HL-60 (cell line): ENCODE measurements around the gene GZMM.

Source experiments
- DNase-seq, 2 experiments: peaks; one replicate each; pipeline ENCODE4 v3.0.0-alpha.2; 2010 to 2020; ENCODE audit warnings: low read depth in 1 of 2, low spot score in 1 of 2
- H3K27ac ChIP-seq: fragments of 250-450 bp; sonication (Bioruptor Pico); replicated peaks from 2 replicates; pipeline ENCODE4 v1.5.1; 2020; ENCODE audit warnings: mild to moderate bottlenecking, moderate library complexity
- H3K27me3 ChIP-seq: fragments of 250-450 bp; sonication (Bioruptor Pico); 2 replicates; pipeline ENCODE4 v1.5.1; 2021; ENCODE audit warnings: mild to moderate bottlenecking, moderate library complexity; ENCODE audit not compliant: insufficient read depth, poor library complexity, severe bottlenecking
- H3K4me3 ChIP-seq: replicated peaks from 2 replicates; pipeline ENCODE4 v1.5.1; 2011; ENCODE audit warnings: mild to moderate bottlenecking, control low read depth, low read length; ENCODE audit not compliant: insufficient read depth
- GABPA ChIP-seq: IDR thresholded peaks from 2 replicates; pipeline ENCODE4 v1.6.1; 2012; ENCODE audit warnings: low read depth
- POLR2AphosphoS5 ChIP-seq: IDR thresholded peaks from 2 replicates; pipeline ENCODE4 v1.6.1; 2012; ENCODE audit warnings: low read depth
- SPI1 ChIP-seq: IDR thresholded peaks from 2 replicates; pipeline ENCODE4 v1.6.1; 2012; ENCODE audit warnings: low read depth, mild to moderate bottlenecking, borderline replicate concordance
- TF ChIP-seq, protein P1 (sequence below): IDR thresholded peaks from 2 replicates; pipeline ENCODE4 v1.6.1; 2012; ENCODE audit warnings: low read depth; ENCODE audit not compliant: insufficient replicate concordance
- TF ChIP-seq, protein P2 (sequence below): IDR thresholded peaks from one replicate; pipeline ENCODE4 v1.5.1; 2011; ENCODE audit warnings: low read length, control low read depth, inconsistent platforms; ENCODE audit not compliant: insufficient read depth

GZMM gene

DNA sequence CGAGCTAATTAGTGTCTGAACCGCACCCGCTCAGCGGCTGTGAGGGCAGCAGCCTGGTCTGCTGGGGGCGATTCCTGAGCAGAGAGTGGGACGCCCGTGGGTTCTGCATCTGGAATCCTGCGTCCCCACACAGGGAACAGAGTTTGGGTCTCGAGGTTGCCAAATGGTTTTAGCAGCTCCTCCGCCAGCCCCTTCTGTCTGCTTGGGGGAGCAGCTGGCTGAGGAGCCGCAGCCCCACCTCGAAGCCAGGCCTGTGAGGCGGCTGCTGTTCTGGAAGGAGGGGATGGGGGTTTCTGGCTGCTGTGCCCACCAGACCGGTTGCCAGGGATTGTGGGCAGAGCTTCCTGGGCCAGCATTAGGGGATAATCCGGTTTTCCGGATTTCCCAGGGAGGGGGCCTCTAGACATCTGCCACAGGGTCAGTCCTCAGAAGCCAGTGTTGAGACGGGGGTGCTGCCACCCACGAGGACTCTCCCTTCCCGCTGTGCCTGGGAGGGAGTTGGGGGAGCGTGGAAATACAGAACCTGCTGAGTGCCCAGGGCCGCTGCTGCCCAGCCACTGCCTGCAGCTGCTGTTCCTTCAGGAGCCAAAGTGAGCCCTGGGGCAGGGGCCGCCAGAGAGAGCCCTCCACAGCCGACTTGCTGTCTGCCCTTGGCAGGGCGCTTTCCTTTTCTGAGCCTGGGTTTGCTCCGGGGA lies 10.3 kb upstream of the GZMM start:
- Histone ChIP-seq H3K4me3 (peak overlapping the region; percentile 76), H3K27me3 (no peaks in the 10 kb centered on the region), H3K27ac (peak overlapping the region; percentile 79)
- no peak for TF ChIP-seq POLR2AphosphoS5
- TF ChIP-seq, protein P1, sequence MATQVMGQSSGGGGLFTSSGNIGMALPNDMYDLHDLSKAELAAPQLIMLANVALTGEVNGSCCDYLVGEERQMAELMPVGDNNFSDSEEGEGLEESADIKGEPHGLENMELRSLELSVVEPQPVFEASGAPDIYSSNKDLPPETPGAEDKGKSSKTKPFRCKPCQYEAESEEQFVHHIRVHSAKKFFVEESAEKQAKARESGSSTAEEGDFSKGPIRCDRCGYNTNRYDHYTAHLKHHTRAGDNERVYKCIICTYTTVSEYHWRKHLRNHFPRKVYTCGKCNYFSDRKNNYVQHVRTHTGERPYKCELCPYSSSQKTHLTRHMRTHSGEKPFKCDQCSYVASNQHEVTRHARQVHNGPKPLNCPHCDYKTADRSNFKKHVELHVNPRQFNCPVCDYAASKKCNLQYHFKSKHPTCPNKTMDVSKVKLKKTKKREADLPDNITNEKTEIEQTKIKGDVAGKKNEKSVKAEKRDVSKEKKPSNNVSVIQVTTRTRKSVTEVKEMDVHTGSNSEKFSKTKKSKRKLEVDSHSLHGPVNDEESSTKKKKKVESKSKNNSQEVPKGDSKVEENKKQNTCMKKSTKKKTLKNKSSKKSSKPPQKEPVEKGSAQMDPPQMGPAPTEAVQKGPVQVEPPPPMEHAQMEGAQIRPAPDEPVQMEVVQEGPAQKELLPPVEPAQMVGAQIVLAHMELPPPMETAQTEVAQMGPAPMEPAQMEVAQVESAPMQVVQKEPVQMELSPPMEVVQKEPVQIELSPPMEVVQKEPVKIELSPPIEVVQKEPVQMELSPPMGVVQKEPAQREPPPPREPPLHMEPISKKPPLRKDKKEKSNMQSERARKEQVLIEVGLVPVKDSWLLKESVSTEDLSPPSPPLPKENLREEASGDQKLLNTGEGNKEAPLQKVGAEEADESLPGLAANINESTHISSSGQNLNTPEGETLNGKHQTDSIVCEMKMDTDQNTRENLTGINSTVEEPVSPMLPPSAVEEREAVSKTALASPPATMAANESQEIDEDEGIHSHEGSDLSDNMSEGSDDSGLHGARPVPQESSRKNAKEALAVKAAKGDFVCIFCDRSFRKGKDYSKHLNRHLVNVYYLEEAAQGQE: no peak
- TF ChIP-seq, protein P2, sequence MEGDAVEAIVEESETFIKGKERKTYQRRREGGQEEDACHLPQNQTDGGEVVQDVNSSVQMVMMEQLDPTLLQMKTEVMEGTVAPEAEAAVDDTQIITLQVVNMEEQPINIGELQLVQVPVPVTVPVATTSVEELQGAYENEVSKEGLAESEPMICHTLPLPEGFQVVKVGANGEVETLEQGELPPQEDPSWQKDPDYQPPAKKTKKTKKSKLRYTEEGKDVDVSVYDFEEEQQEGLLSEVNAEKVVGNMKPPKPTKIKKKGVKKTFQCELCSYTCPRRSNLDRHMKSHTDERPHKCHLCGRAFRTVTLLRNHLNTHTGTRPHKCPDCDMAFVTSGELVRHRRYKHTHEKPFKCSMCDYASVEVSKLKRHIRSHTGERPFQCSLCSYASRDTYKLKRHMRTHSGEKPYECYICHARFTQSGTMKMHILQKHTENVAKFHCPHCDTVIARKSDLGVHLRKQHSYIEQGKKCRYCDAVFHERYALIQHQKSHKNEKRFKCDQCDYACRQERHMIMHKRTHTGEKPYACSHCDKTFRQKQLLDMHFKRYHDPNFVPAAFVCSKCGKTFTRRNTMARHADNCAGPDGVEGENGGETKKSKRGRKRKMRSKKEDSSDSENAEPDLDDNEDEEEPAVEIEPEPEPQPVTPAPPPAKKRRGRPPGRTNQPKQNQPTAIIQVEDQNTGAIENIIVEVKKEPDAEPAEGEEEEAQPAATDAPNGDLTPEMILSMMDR: no peak
- no peak for DNase-seq

DNA sequence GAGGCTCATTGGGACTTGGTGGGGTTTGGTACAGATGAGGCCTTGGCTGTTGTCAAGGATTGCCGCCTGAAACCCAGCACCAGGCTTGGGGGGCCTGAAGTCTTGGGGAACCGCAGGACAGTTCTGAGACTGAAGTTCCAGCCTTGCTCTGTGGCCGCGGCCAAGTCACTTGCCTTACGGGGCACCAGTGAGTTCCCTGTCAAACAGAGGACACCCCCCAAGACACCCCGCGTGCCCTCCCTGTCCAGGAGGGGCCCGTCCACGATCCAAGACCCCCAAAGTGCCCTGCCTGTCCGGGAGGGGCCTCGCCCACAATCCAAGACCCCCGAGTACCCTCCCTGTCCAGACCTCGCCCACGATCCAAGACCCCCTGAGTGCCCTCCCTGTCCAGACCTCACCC lies 9.8 kb upstream of the GZMM start:
- no peak overlapping the region for H3K27ac ChIP-seq
- no peak overlapping the region for H3K4me3 ChIP-seq
- H3K27me3 ChIP-seq: no peaks in the 10 kb centered on the region
- no peak for TF ChIP-seq POLR2AphosphoS5
- no peak for TF ChIP-seq SPI1
- TF ChIP-seq, protein P1: no peak
- TF ChIP-seq, protein P2: no peak
- no peak for TF ChIP-seq GABPA
- no peak for DNase-seq

DNA sequence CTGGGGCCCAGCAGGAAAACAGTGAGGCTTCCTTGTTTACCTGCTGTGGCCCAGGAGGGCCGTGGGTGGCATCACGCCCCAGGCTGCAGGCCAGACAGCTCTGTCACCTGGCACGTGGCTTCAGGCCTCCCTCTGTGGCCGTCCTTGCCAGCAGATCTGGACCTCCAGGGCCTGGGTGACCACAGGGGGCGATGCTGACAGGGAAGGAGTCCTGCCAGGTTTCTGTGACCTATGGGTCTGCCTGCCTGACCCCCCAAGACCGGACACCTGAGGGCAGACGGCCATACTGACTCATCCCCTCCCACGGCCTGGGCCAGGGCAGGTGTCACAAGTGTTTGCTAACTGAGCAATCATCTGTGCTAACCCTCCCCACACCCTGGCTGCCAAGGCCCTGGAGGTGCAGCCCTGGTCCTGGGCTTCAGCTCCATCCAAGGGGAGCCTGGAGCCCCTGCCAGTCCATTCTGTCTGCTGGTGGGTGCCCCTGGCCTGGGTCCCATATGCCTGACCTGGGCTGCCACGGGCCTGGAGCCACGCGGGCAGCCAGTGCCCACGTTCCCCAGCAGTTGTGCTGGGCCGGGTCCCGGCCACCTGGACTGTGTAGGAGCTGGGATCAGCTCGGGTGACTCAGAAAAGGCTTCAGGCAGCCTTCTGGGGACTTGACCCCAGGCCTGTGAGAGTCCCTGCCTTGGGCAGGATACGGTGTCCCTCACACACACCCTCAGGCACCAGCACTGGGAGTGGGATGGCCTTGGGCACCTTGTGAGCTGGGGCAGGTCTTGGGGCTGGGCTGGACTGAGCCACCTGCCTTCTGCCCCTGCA lies 8.6 kb upstream of the GZMM start:
- Histone ChIP-seq H3K4me3 (no peak overlapping the region), H3K27me3 (no peaks in the 10 kb centered on the region), H3K27ac (no peak overlapping the region)
- no peak for DNase-seq
- no peak for TF ChIP-seq POLR2AphosphoS5
- no peak for TF ChIP-seq SPI1
- TF ChIP-seq, protein P2: no peak
- TF ChIP-seq GABPA: no peak
- TF ChIP-seq, protein P1: no peak
